ENCODE measurements around the gene HOXA10.

HOXA10 gene

GRCh38 chr7:27152816-27153442 is 21.2 kb downstream of the HOXA10 start:
- H3K4me2 ChIP-seq (ENCODE audit: low read length) = peak overlapping the region; percentile 98
- peaks cover 55% of the 10 kb centered on the region for H3K4me1 ChIP-seq (ENCODE audit: control insufficient read depth, insufficient read depth, low read length)
- peak overlapping the region; percentile 89 for H3K9ac ChIP-seq (ENCODE audit: low read depth, low read length)
- no peaks in the 10 kb centered on the region for H3K27me3 ChIP-seq (ENCODE audit: control insufficient read depth, insufficient read depth, low read length)
- H3K36me3 ChIP-seq (ENCODE audit: insufficient read depth, low read length) = no peaks in the 10 kb centered on the region
- H3K4me3 ChIP-seq (ENCODE audit: low read length) = peak overlapping the region; percentile 83
- H3K9me3 ChIP-seq (replicated peaks; ENCODE audit: low read length) = no peaks in the 10 kb centered on the region

GRCh38 chr7:27151931-27152815 is 21.9 kb downstream of the HOXA10 start, which contains the start of gene HOXA3:
Gene HOXA3, minus strand, starts transcription at chr7:27152583. Its CDS starts 41,943 bp downstream, at chr7:27110640.
- Histone ChIP-seq H3K27me3 (ENCODE audit: control insufficient read depth, insufficient read depth, low read length) (no peaks in the 10 kb centered on the region), H3K9ac (ENCODE audit: low read depth, low read length) (peak within 1 kb of the TSS; percentile 89), H3K36me3 (ENCODE audit: insufficient read depth, low read length) (no peaks in the 10 kb centered on the region), H3K9me3 (replicated peaks; ENCODE audit: low read length) (no peaks in the 10 kb centered on the region), H3K4me2 (ENCODE audit: low read length) (peak within 1 kb of the TSS; percentile 98), H3K4me1 (ENCODE audit: control insufficient read depth, insufficient read depth, low read length) (peaks cover 60% of the 10 kb centered on the region), H3K4me3 (ENCODE audit: low read length) (peak within 1 kb of the TSS; percentile 83)

GRCh38 chr7:27151341-27151930 is 22.7 kb downstream of the HOXA10 start:
- Histone ChIP-seq H3K4me1 (ENCODE audit: control insufficient read depth, insufficient read depth, low read length) (peaks cover 60% of the 10 kb centered on the region), H3K4me3 (ENCODE audit: low read length) (peak overlapping the region; percentile 83), H3K4me2 (ENCODE audit: low read length) (peak overlapping the region; percentile 98), H3K9ac (ENCODE audit: low read depth, low read length) (peak overlapping the region; percentile 89), H3K36me3 (ENCODE audit: insufficient read depth, low read length) (peaks cover 4% of the 10 kb centered on the region), H3K9me3 (replicated peaks; ENCODE audit: low read length) (no peaks in the 10 kb centered on the region), H3K27me3 (ENCODE audit: control insufficient read depth, insufficient read depth, low read length) (no peaks in the 10 kb centered on the region)

- Histone ChIP-seq H3K27me3 (ENCODE audit: control insufficient read depth, insufficient read depth, low read length) (no peaks in the 10 kb centered on the region), H3K9ac (ENCODE audit: low read depth, low read length) (peak overlapping the region; percentile 89), H3K4me1 (ENCODE audit: control insufficient read depth, insufficient read depth, low read length) (peaks cover 60% of the 10 kb centered on the region), H3K4me2 (ENCODE audit: low read length) (peak overlapping the region; percentile 98), H3K36me3 (ENCODE audit: insufficient read depth, low read length) (peaks cover 11% of the 10 kb centered on the region), H3K4me3 (ENCODE audit: low read length) (peak overlapping the region; percentile 83), H3K9me3 (replicated peaks; ENCODE audit: low read length) (no peaks in the 10 kb centered on the region)
These were observed 23.4 kb downstream of the HOXA10 start for GRCh38 chr7:27150568-27151340.

GRCh38 chr7:27149842-27150567 is 24.1 kb downstream of the HOXA10 start:
- H3K4me3 ChIP-seq (ENCODE audit: low read length) = peak overlapping the region; percentile 83
- peaks cover 18% of the 10 kb centered on the region for H3K36me3 ChIP-seq (ENCODE audit: insufficient read depth, low read length)
- peak overlapping the region; percentile 98 for H3K4me2 ChIP-seq (ENCODE audit: low read length)
- H3K9me3 ChIP-seq (replicated peaks; ENCODE audit: low read length) = no peaks in the 10 kb centered on the region
- H3K9ac ChIP-seq (ENCODE audit: low read depth, low read length) = peak overlapping the region; percentile 89
- H3K27me3 ChIP-seq (ENCODE audit: control insufficient read depth, insufficient read depth, low read length) = no peaks in the 10 kb centered on the region
- peaks cover 54% of the 10 kb centered on the region for H3K4me1 ChIP-seq (ENCODE audit: control insufficient read depth, insufficient read depth, low read length)

- Histone ChIP-seq H3K36me3 (ENCODE audit: insufficient read depth, low read length) (peaks cover 28% of the 10 kb centered on the region), H3K27me3 (ENCODE audit: control insufficient read depth, insufficient read depth, low read length) (no peaks in the 10 kb centered on the region), H3K9me3 (replicated peaks; ENCODE audit: low read length) (no peaks in the 10 kb centered on the region), H3K4me1 (ENCODE audit: control insufficient read depth, insufficient read depth, low read length) (peaks cover 52% of the 10 kb centered on the region), H3K4me2 (ENCODE audit: low read length) (peak overlapping the region; percentile 98), H3K9ac (ENCODE audit: low read depth, low read length) (peak overlapping the region; percentile 89), H3K4me3 (ENCODE audit: low read length) (peak overlapping the region; percentile 72)
These were observed 25.1 kb downstream of the HOXA10 start for GRCh38 chr7:27148756-27149641.

GRCh38 chr7:27148031-27148755 is 25.9 kb downstream of the HOXA10 start:
- H3K4me2 ChIP-seq (ENCODE audit: low read length) = peak overlapping the region; percentile 98
- peak overlapping the region; percentile 72 for H3K4me3 ChIP-seq (ENCODE audit: low read length)
- H3K4me1 ChIP-seq (ENCODE audit: control insufficient read depth, insufficient read depth, low read length) = peaks cover 45% of the 10 kb centered on the region
- H3K36me3 ChIP-seq (ENCODE audit: insufficient read depth, low read length) = peaks cover 30% of the 10 kb centered on the region
- H3K27me3 ChIP-seq (ENCODE audit: control insufficient read depth, insufficient read depth, low read length) = no peaks in the 10 kb centered on the region
- peak overlapping the region; percentile 89 for H3K9ac ChIP-seq (ENCODE audit: low read depth, low read length)
- H3K9me3 ChIP-seq (replicated peaks; ENCODE audit: low read length) = no peaks in the 10 kb centered on the region

- Histone ChIP-seq H3K4me2 (ENCODE audit: low read length) (peak within 1 kb of the TSS; percentile 98), H3K4me1 (ENCODE audit: control insufficient read depth, insufficient read depth, low read length) (peaks cover 37% of the 10 kb centered on the region), H3K9ac (ENCODE audit: low read depth, low read length) (peak within 1 kb of the TSS; percentile 89), H3K27me3 (ENCODE audit: control insufficient read depth, insufficient read depth, low read length) (no peaks in the 10 kb centered on the region), H3K9me3 (replicated peaks; ENCODE audit: low read length) (no peaks in the 10 kb centered on the region), H3K36me3 (ENCODE audit: insufficient read depth, low read length) (peaks cover 33% of the 10 kb centered on the region), H3K4me3 (ENCODE audit: low read length) (peak within 1 kb of the TSS; percentile 72)
These were observed 26.7 kb downstream of the HOXA10 start, which contains the start of gene HOXA6 for GRCh38 chr7:27147199-27148030. Gene HOXA6, minus strand, starts transcription at chr7:27147774. Its CDS starts 25 bp downstream, at chr7:27147749.

Measured in skeletal muscle satellite cell (primary cell).